ENCODE measurements around the gene FKBP4.
A peak's percentile ranks its signal among the peaks of the same experiment; 100 is the strongest.

FKBP4 gene

GRCh38 chr12:2783936-2784600 is 10.7 kb upstream of the FKBP4 start:
- DNase-seq, result no peak

DNA sequence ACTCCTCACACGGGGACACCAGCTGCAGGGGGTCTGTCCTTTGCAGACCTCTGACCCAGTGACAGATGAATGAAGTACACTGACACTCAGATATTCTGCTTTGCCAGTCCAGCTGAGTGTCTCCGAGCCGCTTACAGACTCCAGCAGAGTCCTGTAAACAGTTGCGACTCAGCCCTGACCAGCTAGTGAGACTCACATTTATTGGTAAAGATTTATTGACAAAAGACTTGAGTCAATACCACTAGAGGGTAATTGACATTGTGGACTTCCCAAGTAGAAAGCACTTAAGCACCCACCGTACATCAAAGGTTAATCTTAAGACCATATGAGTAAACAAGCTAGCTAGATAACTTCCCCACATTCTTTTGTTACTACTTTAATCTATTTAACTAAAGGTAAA is 9.8 kb upstream of the FKBP4 start:
- DNase-seq, result no peak

- no peak for DNase-seq
Measured at GRCh38 chr12:2791089-2791488, 3.7 kb upstream of the FKBP4 start.

DNA sequence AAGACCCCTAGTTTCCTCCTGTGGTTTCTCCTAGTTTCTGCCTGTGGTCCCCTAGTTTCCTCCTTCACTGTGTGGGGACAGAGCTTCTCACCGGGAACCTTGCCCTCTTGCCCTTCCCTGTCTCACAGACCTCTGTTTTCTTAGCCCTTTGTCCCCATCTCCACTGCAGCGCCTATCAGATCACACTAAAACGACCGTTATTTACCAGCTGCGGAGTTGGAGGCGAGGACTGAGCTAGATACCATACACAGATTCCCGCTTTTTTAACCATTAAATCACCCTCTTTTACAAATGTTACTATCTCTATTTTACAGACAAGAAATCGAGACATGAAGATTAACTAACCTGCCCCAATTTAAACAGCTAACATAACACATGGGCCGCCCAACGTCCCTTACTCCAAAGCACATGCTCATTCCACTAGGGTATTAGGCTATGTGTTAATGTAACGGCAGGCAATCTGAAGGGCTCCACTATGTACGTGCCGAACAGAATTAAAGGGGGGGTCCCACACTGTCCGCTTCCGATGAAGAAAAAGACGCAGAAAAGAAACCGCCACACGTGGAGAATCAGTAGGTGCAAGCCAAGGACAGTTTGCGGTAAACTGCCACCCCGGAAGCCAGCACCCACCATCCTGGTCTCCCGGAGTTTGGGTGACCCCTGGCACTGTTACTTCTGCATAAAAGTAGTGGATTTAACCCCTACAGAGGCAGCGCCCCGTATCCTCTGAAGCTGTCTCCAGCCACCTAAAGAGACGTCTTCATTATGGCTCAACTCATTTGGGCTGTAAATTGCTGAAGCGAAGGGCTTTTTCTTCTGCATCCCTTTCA is 1.9 kb upstream of the FKBP4 start:
- DNase-seq, result no peak

- no peak for DNase-seq
Measured at GRCh38 chr12:2793561-2793960, 1.2 kb upstream of the FKBP4 start.

DNA sequence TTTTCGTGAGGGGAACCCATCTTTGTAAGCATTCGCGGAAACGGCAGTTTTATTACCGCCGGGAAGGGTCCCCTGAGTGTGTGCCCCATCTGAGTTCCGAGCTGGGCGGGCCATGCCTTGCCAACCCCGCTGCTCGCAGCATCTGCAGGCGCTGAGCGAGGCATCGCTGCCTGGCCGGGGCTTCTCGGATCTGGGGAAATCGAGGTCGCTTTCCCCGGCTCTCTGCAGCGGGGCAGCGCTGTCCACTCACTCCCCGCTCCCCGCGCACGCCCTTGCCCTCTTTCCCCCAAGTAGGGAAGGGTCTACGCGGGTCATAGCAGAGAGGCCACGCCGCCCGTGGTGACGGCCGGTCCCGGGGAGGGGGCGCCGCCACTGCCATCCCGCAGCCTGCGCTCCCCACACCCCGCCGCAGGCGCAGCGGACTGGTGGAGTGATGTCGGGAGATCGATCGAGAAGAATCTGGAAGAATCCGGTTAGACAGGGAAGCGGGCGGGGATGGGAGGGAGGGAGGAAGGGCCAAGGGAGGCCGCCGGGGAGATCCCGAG is 507 bp upstream of the FKBP4 start:
- peak; percentile 33 for DNase-seq

DNA sequence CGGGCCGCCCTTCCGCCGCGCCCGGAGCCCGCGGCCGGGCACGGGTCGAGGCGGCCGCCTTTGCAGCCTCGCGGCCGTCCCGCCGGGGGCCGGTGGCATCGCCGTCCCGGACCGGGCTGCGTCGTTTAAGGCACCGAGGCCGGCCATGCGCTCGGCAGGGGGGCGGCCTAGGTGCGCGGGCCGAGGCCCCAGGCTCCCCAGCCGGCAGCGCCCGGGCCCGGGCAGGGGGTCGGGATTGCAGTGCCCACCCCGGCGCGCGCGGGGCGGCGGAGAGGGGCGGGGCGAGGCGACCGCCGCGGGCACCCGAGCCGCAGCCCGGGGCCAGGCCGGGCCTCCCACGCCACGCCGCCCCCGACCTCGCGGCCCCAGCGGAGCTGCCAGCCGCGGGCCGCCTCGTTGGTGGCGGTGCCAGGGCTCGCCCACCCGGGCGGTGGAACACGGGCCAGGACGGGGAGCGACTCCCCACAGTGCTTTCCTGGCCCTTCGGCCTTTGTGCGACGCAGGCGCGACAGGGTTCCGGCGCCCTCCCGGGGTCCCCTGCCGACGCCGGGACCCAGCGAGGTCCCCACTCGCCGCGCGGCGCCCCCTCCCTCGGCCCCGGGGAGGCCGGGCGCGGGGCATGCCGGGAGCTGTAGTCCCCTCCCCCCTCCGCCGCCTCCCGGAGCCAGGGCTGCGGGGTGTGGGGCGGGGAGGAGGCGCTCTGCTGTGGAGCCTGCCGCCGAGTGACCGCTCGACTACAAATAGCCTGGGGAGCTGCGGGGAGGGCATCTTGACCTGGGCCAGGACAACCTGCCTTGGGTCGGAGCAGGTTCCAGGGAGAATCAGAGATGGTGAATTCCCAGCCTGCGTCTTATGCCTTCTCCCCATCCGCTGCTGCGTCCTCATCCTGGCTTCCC is 769 bp downstream of the FKBP4 start:
- no peak for DNase-seq

DNA sequence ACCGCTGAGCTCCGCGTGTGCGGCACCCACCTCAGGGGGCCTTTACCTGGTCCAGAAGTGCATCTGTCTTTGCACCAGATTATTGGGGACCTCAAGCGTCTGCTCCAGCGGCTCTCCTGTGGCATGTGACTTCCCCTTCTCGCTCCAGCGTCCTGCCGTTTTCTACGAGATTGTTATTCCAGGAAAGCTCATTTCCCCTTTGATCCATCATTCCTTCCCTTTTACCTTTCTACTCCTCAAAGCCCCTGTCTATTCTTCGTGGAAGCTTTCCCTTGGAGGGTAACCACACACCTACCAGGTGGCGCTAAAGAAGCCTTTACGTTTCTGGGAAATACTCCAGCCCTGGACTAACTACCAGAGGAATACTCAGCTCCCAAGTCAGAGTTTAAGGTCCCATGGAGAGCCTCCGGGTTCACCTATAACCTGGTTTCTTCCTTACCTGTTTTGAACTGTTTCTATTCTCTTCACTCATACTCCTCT is 1.5 kb downstream of the FKBP4 start:
- no peak for DNase-seq

GRCh38 chr12:2797721-2798418 is 3.1 kb downstream of the FKBP4 start:
- DNase-seq, result no peak

GRCh38 chr12:2800046-2800570 is 5.3 kb downstream of the FKBP4 start:
- no peak for DNase-seq

GRCh38 chr12:2801044-2801783 is 6.4 kb downstream of the FKBP4 start:
- DNase-seq, result no peak

DNA sequence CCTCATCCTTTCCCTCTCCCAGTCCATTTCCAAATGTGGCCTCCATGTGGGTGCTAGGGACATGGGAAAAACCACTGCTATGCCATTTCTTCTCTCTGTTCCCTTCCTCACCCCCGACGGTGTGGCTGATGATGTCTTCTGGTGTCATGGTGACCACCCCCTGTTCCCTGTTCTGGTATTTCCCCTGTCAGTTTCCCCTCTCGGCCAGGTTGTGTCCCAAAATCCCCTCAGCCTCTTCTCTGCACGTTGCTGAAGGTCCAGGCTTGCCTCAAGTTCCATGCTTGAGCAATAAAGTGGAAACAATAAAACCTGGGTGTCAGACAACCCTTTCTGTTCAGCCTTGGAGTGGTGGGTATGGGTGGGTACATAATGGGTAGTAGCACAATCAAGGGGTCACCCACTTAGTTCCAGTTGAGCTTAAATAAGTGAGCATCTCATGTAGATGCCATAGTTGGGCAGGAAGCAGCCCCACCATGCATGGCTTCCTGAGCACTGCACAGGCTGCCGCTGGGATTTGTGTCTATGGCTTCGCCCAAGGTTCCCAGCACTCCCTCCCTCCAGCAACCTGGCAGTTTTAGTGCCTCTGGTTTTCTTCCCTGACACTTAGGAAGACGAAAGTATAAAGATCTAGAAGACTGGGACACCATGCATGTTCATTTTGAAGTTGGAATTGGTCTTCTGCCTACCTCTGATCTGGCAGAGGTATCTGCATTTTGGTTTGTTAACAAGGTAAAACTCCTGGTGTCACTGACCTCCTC is 9.0 kb downstream of the FKBP4 start:
- DNase-seq, result no peak

DNA sequence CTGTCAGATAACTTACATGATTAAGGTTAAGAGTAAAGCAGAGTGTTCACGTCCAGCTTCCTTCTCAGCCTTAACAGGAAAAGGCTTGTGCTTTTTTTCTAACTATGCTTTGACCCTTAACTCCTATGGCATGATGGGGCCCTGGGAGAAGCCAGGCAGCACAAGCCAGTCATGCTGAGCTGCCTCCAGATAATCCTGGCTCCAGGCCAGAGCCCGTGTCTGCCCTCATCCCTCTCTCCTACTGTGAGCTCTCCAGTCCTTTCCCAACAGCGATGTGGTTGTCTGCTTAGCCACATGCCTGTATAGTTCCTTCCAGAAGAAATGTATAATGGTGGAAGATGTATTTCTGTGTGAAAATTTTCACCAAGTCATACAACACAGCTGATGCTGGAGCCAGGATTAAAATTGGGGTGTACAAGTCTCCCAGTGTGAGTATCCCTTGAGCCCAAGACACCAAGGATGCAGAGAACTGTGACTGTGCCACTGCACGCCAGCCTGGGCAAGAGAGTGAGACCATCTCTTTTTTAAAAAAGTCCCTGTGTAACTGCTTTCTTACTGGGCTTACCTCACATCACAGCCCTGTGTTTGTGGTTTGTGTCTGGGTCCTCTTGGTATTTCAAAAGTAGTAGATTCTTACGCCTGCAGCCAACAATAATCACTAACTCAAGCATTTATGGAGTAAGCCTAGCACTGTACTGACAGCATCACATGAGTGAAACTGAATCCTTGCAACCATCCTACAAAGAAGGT is 9.8 kb downstream of the FKBP4 start:
- peak; percentile 62 for DNase-seq

DNA sequence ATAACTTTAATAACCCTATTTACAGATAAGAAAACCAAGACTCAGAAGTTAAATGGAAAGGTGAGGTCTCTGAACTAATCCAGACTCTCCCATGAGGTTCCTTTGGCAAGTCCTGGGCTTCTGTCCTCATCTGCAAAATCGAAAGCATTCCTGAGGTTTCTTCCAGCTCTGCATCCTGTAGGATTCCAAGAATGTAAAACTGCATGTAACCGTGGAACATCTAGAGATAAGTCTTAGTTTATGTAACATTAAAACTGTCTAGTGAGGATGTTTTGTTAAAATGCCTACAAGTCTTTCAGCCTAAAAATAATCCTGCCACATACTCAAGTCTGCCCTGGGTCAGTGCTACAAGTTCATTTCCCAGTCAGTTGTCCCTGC is 10.4 kb downstream of the FKBP4 start:
- no peak for DNase-seq

- no peak for DNase-seq
Measured at GRCh38 chr12:2806700-2807099, 11.9 kb downstream of the FKBP4 start.

- no peak for DNase-seq
Measured at GRCh38 chr12:2811801-2812200, 17.0 kb downstream of the FKBP4 start.

- DNase-seq, result peak; percentile 99
Measured at GRCh38 chr12:2812290-2813213, 17.8 kb downstream of the FKBP4 start, which contains the start of gene ITFG2. Gene ITFG2, plus strand, starts transcription at chr12:2812668. Its CDS starts 93 bp downstream, at chr12:2812761.

Measured in kidney glomerular epithelial cell (primary cell).